GM21786 (cell line): Measurements from ENCODE around the gene ATXN1.
A peak's percentile ranks its signal among the peaks of the same experiment; 100 is the strongest.
"Not testable (repeated sequence)": the region's sequence is repeated elsewhere in the genome, so short reads cannot be mapped to it uniquely, and the experiment has no call there.

ENCODE experiments used
- ATAC-seq: cut with Tn5 transposase; IDR thresholded peaks from one replicate; pipeline ENCODE4 v1.9.1; 2021; ENCODE audit not compliant: unreplicated experiment

The ATXN1 gene

GRCh38 chr6:16625291-16626265, 135.7 kb downstream of the ATXN1 start:
- ATAC-seq, result no peak

- ATAC-seq, result no peak
These were observed 136.5 kb downstream of the ATXN1 start for GRCh38 chr6:16624636-16625290.

DNA sequence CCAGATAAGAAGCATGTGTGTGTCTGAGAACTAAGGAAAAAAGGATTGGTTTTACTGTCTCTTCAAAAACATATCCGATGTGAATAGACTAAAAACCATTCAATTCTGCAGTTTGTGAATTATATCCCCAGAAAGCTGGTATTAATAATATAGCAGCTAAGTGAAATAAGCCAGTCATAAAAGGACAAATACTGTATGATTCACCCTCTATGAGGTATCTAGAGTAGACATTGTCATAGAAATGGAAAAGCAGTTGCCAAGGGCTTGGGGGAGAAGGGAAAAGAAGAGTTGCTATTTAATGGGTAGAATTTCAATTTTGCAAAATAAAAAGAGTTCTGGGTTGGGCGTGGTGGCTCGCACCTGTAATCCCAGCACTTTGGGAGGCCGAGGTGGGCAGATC, 137.5 kb downstream of the ATXN1 start:
- ATAC-seq, result no peak

DNA sequence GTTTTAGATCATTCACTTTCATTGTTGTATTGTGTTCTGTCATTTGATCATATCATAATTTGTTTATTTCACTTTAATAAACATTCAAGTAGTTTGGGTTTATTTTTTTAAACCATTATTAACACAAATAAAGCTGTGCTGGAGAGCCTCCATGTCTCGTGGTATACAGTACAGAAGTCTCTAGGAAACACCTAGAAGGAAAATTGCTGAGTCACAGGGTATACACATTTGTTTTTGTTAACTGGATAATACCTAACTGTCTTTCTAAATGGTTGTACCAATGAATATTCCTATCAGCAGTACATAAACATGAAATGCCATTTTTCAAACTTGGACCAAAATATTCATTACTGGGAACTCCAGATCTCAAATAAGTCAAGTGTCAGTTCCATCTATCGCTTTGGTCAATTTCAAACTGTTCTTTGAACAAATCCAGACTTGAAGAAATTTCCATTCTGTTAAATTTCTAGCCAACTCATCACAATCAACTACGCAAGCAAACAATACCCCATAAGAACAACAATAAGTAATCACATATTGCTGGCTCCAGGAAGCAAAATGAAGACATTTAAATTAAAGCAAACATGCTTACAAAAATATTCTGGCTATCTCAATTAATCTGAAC, 138.1 kb downstream of the ATXN1 start:
- ATAC-seq, result no peak

DNA sequence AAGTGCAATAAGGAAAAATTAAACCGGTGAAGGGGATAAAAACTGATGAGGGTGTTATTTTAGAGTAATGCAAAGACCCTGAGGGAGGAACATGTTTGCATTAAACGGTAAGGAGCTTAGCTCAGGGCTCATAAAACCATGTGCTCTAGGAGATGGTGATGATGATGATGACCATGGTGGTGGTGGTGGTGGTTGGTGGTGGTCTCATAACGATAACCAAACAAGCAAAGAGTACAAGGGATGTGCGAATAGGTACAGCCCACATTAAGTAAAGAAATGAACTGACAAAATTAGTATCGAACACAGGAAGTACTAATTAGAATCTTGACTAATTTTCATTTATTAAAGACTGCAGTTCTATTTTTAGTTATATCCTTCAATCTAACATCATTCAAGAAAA, 139.1 kb downstream of the ATXN1 start:
- no peak for ATAC-seq

DNA sequence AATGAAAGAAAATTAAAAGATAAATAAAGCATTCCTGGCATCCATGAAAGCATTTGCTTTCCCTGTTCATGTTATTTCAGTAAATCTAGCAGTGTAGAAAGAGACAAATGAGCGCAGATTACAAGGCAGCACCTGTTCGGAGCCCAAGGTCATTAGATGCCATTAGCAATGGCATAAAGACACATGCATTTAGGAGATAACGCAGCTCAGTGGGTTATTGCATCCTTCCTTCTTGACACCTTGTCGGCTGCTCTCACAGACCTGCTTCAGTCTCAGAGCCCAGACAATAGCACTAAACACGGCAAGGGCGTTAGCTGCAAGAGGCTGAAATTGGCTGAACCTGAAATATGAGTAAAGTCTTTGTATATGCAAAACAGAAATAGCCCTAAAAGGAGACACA, 140.3 kb downstream of the ATXN1 start:
- ATAC-seq, result no peak

- no peak for ATAC-seq
These were observed 141.5 kb downstream of the ATXN1 start for GRCh38 chr6:16619777-16620176.

- ATAC-seq, result no peak
These were observed 142.3 kb downstream of the ATXN1 start for GRCh38 chr6:16618962-16619361.

DNA sequence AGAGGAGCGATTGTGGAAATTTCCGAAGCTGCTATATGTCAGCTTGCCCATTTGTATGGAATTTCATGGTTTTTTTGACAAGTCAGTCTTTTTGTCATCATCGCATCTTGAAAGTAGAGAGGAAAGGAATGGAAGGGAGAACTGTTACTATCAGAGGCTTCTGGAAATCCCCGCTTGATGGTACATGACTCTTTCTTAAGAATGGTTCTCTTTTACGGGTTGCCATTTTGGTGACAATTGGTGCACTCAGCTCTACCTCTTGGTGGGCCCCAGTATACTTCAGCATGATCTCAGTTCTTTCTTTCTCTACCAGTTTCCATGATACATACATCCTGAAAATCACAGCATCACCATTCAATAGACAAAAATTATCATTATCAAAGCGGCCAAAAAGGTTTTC, 146.0 kb downstream of the ATXN1 start:
- ATAC-seq, result not testable (repeated sequence)

DNA sequence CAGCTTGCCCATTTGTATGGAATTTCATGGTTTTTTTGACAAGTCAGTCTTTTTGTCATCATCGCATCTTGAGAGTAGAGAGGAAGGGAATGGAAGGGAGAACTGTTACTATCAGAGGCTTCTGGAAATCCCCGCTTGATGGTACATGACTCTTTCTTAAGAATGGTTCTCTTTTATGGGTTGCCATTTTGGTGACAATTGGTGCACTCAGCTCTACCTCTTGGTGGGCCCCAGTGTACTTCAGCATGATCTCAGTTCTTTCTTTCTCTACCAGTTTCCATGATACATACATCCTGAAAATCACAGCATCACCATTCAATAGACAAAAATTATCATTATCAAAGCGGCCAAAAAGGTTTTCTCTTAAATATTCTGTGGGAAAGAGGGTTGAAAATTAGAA, 147.1 kb downstream of the ATXN1 start:
- not testable (repeated sequence) for ATAC-seq

- ATAC-seq, result not testable (repeated sequence)
These were observed 147.8 kb downstream of the ATXN1 start for GRCh38 chr6:16613504-16613903.

- ATAC-seq, result no peak
These were observed 152.8 kb downstream of the ATXN1 start for GRCh38 chr6:16608444-16608843.

DNA sequence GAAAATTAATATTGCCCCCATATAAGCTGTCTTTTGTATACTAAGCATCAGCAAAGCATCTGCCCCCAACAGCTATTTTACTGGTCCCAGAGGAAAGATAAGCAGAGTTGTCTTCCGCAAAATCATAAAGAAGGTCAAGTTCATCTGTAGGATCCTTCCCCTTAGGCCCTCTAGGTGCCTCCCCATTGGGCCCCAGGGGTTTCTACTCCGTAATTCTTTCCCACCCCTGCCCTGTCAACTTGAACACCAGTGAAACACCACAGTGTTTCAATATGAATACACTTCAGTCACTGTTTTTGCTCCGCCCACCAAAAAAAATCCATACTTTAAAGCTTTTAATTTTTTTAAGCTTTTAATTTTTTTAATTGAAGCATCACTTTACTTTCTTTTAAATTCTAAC, 159.2 kb downstream of the ATXN1 start:
- ATAC-seq, result peak; percentile 92

- ATAC-seq, result no peak
These were observed 160.6 kb downstream of the ATXN1 start for GRCh38 chr6:16600701-16601100.

- ATAC-seq, result no peak
These were observed 161.2 kb downstream of the ATXN1 start for GRCh38 chr6:16600026-16600425.

GRCh38 chr6:16596616-16597331, 164.5 kb downstream of the ATXN1 start:
- no peak for ATAC-seq

DNA sequence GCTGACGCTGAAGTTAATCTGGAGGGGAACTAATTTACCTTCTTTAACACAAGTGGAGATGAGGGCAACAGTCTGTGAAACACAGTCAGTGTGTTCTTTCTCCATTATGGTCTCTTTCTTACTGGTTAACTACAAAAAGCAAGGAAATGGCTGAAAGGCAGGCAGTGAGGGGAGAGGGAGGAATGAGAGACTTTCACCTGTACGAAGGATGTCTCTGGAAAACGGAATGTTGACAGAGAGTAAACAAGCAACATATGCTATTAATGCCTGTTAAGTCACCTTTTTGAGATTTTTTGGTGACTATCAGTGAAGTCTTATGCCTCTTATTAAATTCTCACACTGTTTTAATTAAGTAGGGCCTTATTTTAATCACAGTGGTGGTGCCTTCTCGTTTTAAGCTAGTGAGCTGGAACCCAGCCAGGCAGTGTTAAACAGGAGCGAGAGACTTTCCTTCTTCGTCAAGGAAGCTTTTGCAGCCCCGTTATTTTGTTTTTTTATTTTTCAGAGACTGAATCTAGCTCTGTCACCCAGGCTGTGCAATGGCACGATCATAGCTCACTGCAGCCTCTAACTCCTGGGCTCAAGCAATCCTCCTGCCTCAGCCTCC, 165.6 kb downstream of the ATXN1 start:
- ATAC-seq, result no peak

- no peak for ATAC-seq
These were observed 166.4 kb downstream of the ATXN1 start for GRCh38 chr6:16594849-16595248.

DNA sequence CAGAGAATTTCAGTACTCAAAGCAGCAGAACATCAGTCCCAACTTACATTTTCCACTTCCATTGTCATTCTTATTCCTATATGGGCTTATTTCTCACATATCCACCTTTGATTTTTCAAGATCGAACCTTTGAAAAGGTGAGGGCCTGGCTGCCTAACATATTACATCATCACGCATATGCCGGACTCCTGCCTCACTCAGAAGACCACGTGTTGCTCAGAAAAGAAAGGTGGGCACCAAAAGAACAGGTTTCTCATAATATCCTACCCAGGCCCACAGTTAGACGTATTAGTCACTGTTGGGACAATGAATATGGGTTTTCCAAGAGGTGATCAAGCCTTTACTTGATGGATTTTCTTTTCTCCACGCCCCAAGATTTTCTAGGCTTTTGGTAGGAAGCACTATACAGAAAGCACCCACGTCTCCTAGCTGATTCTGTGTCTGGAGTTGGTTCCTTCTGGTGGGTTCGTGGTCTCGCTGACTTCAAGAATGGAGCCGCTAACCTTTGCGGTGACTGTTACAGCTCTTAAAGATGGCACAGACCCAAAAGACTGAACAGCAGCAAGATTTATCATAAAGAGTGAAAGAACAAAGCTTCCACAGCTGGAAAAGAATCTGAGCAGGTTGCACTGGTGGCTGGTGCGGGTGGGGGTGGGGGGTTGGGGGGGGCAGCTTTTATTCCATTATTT, 168.9 kb downstream of the ATXN1 start:
- no peak for ATAC-seq
